Measurements from ENCODE around the gene TUBB. TPM values are rescaled to one million over a fixed set of nuclear protein-coding genes. Genes with fewer than 3 reads are reported as not detected.
"Not testable (repeated sequence)": the region's sequence is repeated elsewhere in the genome, so short reads cannot be mapped to it uniquely, and the experiment has no call there.

TUBB gene
- total RNA-seq, 1 experiment from 2014 or later: 742 TPM

DNA sequence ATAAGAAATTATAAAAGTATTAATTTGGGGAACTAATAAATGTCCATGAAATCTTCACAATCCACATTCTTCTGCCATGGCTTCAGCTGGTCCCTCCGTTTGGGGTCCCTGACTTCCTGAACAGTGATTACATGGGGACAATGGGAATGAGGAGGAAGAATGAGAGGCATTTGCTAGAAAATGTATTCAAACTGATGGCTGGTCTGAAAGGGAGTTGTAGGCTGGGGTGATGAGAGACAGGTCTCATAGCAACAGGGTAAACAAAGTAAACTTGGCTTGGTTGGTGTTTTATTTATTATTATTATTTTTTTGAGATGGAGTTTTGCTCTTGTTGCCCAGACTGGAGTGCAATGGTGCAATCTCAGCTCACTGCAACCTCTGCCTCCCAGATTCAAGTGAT lies 45.3 kb downstream of the TUBB start:
- intact Hi-C loops (cut with micrococcal nuclease; ENCODE audit: unreplicated experiment); DNase-seq; H3K4me3 ChIP-seq (ENCODE audit: low read depth, low read length); BruUV-seq (replicated peaks); CTCF ChIA-PET; H3K4me3 Mint-ChIP-seq (ENCODE audit: unreplicated experiment); H3K36me3 ChIP-seq (ENCODE audit: control insufficient read depth, insufficient read depth, low read length); H3K27me3 ChIP-seq (replicated peaks; ENCODE audit: control insufficient read depth, insufficient read depth, low read length); H3K27me3 Mint-ChIP-seq (ENCODE audit: insufficient read depth, unreplicated experiment); POLR2A ChIA-PET; H3K9me3 ChIP-seq: not testable (repeated sequence)
- H3K27ac Mint-ChIP-seq (ENCODE audit: unreplicated experiment): peak overlapping the region; percentile 84
- H3K36me3 Mint-ChIP-seq (ENCODE audit: insufficient read depth, unreplicated experiment): peaks cover 22% of the 10 kb centered on the region
- peaks cover 11% of the 10 kb centered on the region for H3K9me3 Mint-ChIP-seq (ENCODE audit: unreplicated experiment)
- peaks cover 39% of the 10 kb centered on the region for H3K4me1 Mint-ChIP-seq (ENCODE audit: low read depth, unreplicated experiment)
- peaks cover 58% of the 10 kb centered on the region for H3K4me1 ChIP-seq

DNA sequence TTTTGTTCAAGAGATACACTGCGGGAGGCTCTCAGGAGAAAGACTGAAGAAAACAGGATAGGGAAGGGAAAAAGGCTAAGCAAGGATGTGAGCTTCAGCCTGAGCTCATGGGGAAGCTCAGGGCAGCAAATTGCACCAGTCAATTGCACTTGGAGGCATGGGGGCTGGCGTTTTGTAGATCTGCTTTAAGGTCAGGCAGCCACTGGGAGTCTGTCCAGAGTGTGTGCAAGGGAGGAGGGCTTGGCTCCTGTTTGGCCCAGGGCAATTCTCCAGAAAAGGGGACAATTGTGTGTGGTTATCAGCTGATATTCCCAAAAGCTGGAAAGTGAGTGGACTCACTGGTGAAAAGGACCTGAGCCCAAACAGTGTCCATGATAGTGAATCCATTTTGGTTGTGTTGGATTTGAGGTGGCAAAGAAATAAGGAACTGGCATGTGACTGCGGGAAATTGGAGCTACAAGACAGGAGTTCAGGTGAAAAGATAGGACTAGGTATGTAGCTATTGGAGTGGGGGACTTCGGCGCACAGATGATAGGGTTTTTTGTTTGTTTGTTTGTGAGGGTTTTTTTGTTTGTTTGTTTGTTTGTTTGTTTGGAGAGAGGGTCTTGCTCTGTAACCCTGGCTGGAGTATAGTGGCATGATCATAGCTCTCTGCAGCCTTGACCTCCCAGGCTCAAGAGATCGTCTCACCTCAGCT lies 46.5 kb downstream of the TUBB start:
- Mint-ChIP-seq H3K27ac (ENCODE audit: unreplicated experiment) (peak overlapping the region; percentile 58), H3K4me3 (ENCODE audit: unreplicated experiment) (peak overlapping the region; percentile 1), H3K27me3 (ENCODE audit: insufficient read depth, unreplicated experiment) (no peaks in the 10 kb centered on the region), H3K4me1 (ENCODE audit: low read depth, unreplicated experiment) (peaks cover 45% of the 10 kb centered on the region), H3K9me3 (ENCODE audit: unreplicated experiment) (peaks cover 11% of the 10 kb centered on the region), H3K36me3 (ENCODE audit: insufficient read depth, unreplicated experiment) (peaks cover 22% of the 10 kb centered on the region)
- ChIA-PET POLR2A (interaction anchor here (0.6 kb wide), 1 partner anchor 40 kb away, joined by 3 read pairs; no protein-coding TSS in a partner anchor), CTCF (no interaction called here)
- Histone ChIP-seq H3K36me3 (ENCODE audit: control insufficient read depth, insufficient read depth, low read length) (no peaks in the 10 kb centered on the region), H3K4me1 (peaks cover 61% of the 10 kb centered on the region), H3K4me3 (ENCODE audit: low read depth, low read length) (no peak overlapping the region), H3K27me3 (replicated peaks; ENCODE audit: control insufficient read depth, insufficient read depth, low read length) (no peaks in the 10 kb centered on the region), H3K9me3 (no peaks in the 10 kb centered on the region)
- intact Hi-C loops (cut with micrococcal nuclease; ENCODE audit: unreplicated experiment): no loop called here
- no peak for TF ChIP-seq CTCF (IDR thresholded peaks at IDR 0.05; ENCODE audit: insufficient read depth in 1 of 2, low read depth in 1 of 2, low read length in 1 of 2, severe bottlenecking in 1 of 2, unreplicated experiment in 1 of 2)
- no peak for DNase-seq
- no TSS peak for BruUV-seq (replicated peaks)

- Mint-ChIP-seq H3K27me3 (ENCODE audit: insufficient read depth, unreplicated experiment) (no peaks in the 10 kb centered on the region), H3K36me3 (ENCODE audit: insufficient read depth, unreplicated experiment) (peaks cover 22% of the 10 kb centered on the region), H3K27ac (ENCODE audit: unreplicated experiment) (peak overlapping the region; percentile 58), H3K9me3 (ENCODE audit: unreplicated experiment) (peaks cover 16% of the 10 kb centered on the region), H3K4me1 (ENCODE audit: low read depth, unreplicated experiment) (peaks cover 45% of the 10 kb centered on the region), H3K4me3 (ENCODE audit: unreplicated experiment) (no peak overlapping the region)
- Histone ChIP-seq H3K4me1 (peaks cover 61% of the 10 kb centered on the region), H3K36me3 (ENCODE audit: control insufficient read depth, insufficient read depth, low read length) (no peaks in the 10 kb centered on the region), H3K9me3 (no peaks in the 10 kb centered on the region), H3K27me3 (replicated peaks; ENCODE audit: control insufficient read depth, insufficient read depth, low read length) (no peaks in the 10 kb centered on the region), H3K4me3 (ENCODE audit: low read depth, low read length) (no peak overlapping the region)
- intact Hi-C loops (cut with micrococcal nuclease; ENCODE audit: unreplicated experiment): no loop called here
- BruUV-seq (replicated peaks): no TSS peak
- ChIA-PET POLR2A (interaction anchor here (0.6 kb wide), 1 partner anchor 40 kb away, joined by 3 read pairs; no protein-coding TSS in a partner anchor), CTCF (no interaction called here)
- DNase-seq: no peak
- TF ChIP-seq CTCF (IDR thresholded peaks at IDR 0.05; ENCODE audit: insufficient read depth in 1 of 2, low read depth in 1 of 2, low read length in 1 of 2, severe bottlenecking in 1 of 2, unreplicated experiment in 1 of 2): no peak
Measured at GRCh38 chr6:30767158-30767943, 47.2 kb downstream of the TUBB start.

Measured in Caco-2 (cell line).